NOMO-1 treated with DMSO at 0.1 percent for 48 hours (cell line): Measurements from ENCODE around the gene RGS12.

Experiments
- DNase-seq: peaks from one replicate; lab custom pipeline; 2025; ENCODE audit not compliant: unreplicated experiment; lab: John Stamatoyannopoulos, UW

RGS12 gene, protein sequence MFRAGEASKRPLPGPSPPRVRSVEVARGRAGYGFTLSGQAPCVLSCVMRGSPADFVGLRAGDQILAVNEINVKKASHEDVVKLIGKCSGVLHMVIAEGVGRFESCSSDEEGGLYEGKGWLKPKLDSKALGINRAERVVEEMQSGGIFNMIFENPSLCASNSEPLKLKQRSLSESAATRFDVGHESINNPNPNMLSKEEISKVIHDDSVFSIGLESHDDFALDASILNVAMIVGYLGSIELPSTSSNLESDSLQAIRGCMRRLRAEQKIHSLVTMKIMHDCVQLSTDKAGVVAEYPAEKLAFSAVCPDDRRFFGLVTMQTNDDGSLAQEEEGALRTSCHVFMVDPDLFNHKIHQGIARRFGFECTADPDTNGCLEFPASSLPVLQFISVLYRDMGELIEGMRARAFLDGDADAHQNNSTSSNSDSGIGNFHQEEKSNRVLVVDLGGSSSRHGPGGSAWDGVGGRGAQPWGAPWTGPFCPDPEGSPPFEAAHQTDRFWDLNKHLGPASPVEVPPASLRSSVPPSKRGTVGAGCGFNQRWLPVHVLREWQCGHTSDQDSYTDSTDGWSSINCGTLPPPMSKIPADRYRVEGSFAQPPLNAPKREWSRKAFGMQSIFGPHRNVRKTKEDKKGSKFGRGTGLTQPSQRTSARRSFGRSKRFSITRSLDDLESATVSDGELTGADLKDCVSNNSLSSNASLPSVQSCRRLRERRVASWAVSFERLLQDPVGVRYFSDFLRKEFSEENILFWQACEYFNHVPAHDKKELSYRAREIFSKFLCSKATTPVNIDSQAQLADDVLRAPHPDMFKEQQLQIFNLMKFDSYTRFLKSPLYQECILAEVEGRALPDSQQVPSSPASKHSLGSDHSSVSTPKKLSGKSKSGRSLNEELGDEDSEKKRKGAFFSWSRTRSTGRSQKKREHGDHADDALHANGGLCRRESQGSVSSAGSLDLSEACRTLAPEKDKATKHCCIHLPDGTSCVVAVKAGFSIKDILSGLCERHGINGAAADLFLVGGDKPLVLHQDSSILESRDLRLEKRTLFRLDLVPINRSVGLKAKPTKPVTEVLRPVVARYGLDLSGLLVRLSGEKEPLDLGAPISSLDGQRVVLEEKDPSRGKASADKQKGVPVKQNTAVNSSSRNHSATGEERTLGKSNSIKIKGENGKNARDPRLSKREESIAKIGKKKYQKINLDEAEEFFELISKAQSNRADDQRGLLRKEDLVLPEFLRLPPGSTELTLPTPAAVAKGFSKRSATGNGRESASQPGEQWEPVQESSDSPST (N-terminal part only)

GRCh38 chr4:3292571-3293400 is at the start of gene RGS12:
TSS of gene RGS12 (plus strand) at chr4:3293021. CDS start at chr4:3316171, 23,150 bp downstream.
- peak; percentile 77 for DNase-seq

DNA sequence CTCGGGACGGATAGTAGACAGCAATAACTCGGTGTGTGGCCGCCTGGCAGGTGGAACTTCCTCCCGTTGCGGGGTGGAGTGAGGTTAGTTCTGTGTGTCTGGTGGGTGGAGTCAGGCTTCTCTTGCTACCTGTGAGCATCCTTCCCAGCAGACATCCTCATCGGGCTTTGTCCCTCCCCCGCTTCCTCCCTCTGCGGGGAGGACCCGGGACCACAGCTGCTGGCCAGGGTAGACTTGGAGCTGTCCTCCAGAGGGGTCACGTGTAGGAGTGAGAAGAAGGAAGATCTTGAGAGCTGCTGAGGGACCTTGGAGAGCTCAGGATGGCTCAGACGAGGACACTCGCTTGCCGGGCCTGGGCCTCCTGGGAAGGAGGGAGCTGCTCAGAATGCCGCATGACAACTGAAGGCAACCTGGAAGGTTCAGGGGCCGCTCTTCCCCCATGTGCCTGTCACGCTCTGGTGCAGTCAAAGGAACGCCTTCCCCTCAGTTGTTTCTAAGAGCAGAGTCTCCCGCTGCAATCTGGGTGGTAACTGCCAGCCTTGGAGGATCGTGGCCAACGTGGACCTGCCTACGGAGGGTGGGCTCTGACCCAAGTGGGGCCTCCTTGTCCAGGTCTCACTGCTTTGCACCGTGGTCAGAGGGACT is 49.6 kb upstream of the RGS12 start:
- DNase-seq: no peak

- DNase-seq: no peak
Observed at GRCh38 chr4:3244002-3244401, 48.8 kb upstream of the RGS12 start.

DNA sequence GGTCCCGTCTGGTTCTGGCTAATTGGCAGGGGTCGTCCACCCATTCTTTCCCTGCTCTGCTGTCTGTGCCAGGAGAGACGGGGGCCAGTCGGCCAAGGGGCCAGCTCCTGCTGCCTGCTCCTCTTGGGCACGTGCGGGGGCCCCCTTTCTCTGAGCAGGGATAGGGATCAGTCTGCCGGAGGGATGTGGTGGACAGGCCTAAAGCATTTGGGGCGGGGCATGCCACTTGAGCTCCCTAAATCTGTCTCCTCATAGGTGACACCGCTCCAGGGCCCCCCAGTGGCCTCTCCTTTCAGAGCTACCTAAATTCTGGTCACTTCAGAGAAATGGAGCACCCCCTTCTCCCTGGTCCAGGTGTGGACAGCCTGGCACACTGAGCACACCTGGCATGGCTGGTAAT is 48.1 kb upstream of the RGS12 start:
- no peak for DNase-seq

GRCh38 chr4:3245676-3246075 is 47.1 kb upstream of the RGS12 start:
- DNase-seq: no peak

GRCh38 chr4:3246458-3247398 is 46.1 kb upstream of the RGS12 start:
- no peak for DNase-seq

- DNase-seq: no peak
Observed at GRCh38 chr4:3247399-3248177, 45.2 kb upstream of the RGS12 start.

DNA sequence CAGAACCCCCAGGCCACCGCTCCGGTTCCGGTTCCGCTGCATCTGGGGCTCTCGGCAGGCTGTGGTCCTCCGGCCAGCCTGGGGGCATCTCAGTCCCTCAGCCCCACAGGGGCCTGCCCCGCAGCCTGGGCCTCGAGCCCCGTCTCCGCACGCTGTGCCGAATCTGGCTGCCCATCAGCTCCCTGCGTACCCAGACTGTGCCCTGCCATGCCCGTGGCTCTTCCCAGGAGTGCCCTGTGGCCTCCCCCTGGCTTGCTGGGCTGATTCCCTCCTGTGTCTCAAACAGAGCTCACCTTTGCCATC is 44.7 kb upstream of the RGS12 start:
- no peak for DNase-seq

- DNase-seq: no peak
Observed at GRCh38 chr4:3248811-3249661, 43.8 kb upstream of the RGS12 start, which contains the start of gene MSANTD1. TSS of gene MSANTD1 (plus strand) at chr4:3249159. CDS start at chr4:3249223, 64 bp downstream.

DNA sequence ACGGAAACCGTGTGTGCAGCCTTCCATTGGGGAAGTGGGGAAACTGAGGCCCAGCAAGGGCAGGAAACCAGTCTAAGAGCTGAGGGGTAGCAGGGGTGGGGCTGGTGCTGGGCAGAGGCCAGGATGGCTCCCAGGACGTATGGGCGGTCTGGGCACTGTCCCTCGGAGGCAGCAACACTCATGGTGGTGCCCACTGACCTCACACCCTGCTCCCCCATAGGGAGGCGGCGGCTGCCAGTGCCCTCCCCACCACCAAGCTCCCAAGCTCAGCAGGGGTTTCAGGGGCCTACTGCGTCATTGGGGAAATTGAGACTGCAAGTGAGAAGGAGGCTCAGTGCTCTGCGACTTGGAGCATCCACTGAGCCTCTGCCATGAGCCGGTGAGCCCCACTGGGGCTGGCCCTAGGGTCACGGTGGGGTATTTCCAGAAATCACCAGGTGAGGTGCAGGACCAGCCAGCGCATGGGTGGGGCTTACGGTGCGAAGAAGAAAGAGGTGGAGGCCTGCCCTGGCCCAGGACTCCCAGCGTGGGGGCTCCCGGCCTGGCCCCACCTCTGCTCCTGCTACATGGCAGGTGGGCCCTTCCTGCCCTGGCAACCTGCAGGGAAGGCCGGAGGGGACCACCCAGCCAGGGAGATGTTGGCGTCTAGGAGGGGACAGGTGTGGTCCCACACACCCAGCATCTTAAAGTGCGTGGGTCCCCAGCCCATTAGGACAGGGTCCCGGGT is 42.9 kb upstream of the RGS12 start:
- no peak for DNase-seq

GRCh38 chr4:3250438-3250955 is 42.3 kb upstream of the RGS12 start:
- no peak for DNase-seq

DNA sequence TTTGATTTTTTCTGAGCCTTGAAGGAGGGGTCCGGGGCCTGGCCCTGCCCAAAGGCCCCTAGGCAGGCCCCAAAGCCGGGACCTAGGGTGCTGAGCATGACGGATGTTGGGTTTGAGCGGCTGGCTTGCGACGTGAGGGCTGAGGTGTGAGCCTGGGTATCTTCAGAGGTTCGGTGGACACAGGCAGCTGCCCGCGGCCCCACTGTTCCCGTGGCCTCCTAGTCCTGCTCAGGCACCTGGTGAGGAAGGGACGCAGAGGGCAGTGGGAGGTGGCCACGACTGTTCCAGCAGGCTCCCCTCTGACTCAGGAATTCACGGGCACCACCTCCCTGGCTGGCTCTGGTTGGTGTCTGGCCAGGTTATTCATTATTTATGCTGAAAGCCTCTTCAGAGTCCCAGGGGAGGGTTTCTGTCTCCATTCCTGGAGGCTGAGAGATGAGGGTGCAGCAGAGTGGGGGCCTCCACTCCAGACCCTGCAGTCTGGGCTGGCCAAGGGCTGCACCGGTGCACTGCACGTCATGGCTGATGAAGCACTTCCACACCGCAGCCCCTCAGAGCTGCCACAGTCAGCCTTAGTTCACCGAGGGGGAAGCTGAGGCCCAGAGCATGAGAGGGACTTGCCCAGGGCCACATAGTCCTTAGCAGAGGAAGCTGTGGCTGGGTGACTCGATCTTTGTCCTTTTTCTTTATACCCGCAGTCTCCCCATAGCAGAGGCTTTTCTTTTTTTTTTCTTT is 41.7 kb upstream of the RGS12 start:
- no peak for DNase-seq

GRCh38 chr4:3251691-3252479 is 40.9 kb upstream of the RGS12 start:
- DNase-seq: no peak

DNA sequence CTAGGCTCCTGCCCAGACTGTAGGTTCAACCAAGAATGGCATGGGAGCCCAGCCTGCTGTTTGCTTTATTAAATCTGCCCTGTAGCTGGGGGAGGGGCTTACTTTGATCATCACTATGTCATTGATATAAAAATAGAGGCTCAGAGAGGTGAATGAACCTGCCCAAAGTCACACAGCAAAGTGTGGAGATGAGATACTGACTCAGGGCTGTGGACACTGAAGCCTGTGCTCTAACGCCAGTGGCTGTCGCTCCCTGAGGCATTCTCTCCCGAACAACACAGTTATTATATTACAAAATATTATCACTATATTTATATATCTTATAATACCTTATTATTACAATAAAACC is 40.4 kb upstream of the RGS12 start:
- DNase-seq: no peak
